SK-N-SH (cell line): ENCODE data around the gene CSRP1. TPM values are rescaled to one million over a fixed set of nuclear protein-coding genes. Genes with fewer than 3 reads are reported as not detected.
A peak's percentile ranks its signal among the peaks of the same experiment; 100 is the strongest.

Experiments
- CTCF ChIA-PET: fragments of 300-600, 350-600 bp; formaldehyde crosslinking; extraction: SDS; loops from one replicate; lab custom pipeline; 2021; lab: Yijun Ruan, JAX
- POLR2A ChIA-PET: fragments of 350-600 bp; sonication (Branson Sonifier 250); formaldehyde crosslinking; extraction: SDS; loops from one replicate; lab custom pipeline; 2020; ENCODE audit warnings: antibody characterized with exemption, inconsistent platforms; lab: Yijun Ruan, JAX
- DNase-seq: peaks from one replicate; pipeline ENCODE4 v3.0.0; 2012
- H2AFZ ChIP-seq: fragments of 200-600 bp; sonication (generic); 2 replicates; pipeline ENCODE4 v1.8.1; 2016; ENCODE audit warnings: antibody characterized with exemption, mild to moderate bottlenecking, low read depth
- H3F3A ChIP-seq: fragments of 200-600 bp; sonication (generic); replicated peaks from 2 replicates; pipeline ENCODE3; 2016; ENCODE audit warnings: antibody characterized with exemption, mild to moderate bottlenecking; ENCODE audit not compliant: insufficient read depth
- H3K27ac ChIP-seq, 2 experiments: fragments of 200-500 bp in 1 of 2; fragments of 200-600 bp in 1 of 2; sonication (Bioruptor generic) in 1 of 2; sonication (generic), shearing (Covaris generic) in 1 of 2; 2 replicates each; pipeline versions ENCODE4 v1.5.1 to v1.6.1; 2014 to 2016; ENCODE audit warnings: low read depth in 2 of 2, inconsistent platforms in 1 of 2, low read length in 1 of 2, mild to moderate bottlenecking in 1 of 2, mixed read lengths in 1 of 2
- H3K27me3 ChIP-seq: fragments of 200-600 bp; sonication (generic), shearing (Covaris generic); 2 replicates; pipeline ENCODE4 v1.6.1; 2016; ENCODE audit warnings: mixed run types; ENCODE audit not compliant: insufficient read depth
- H3K36me3 ChIP-seq, 2 experiments: fragments of 200-500 bp in 1 of 2; fragments of 200-600 bp in 1 of 2; sonication (Bioruptor generic) in 1 of 2; sonication (generic) in 1 of 2; replicated peaks in 1 of 2; 2 replicates each; pipeline versions ENCODE3 to v1.5.1; 2014 to 2016; ENCODE audit warnings: low read length in 1 of 2, mild to moderate bottlenecking in 1 of 2; ENCODE audit not compliant: insufficient read depth in 2 of 2, control insufficient read depth in 1 of 2
- H3K4me1 ChIP-seq, 2 experiments: fragments of 200-500 bp in 1 of 2; fragments of 200-600 bp in 1 of 2; sonication (Bioruptor generic) in 1 of 2; sonication (generic), shearing (Covaris generic) in 1 of 2; 2 replicates each; pipeline versions ENCODE4 v1.5.1 to v1.6.1; 2014 to 2016; ENCODE audit warnings: low read depth in 1 of 2, low read length in 1 of 2, mixed run types in 1 of 2; ENCODE audit not compliant: insufficient read depth in 2 of 2, control insufficient read depth in 1 of 2
- H3K4me2 ChIP-seq: fragments of 200-600 bp; sonication (generic), shearing (Covaris generic); 2 replicates; pipeline ENCODE4 v1.6.1; 2017; ENCODE audit warnings: mixed run types
- H3K4me3 ChIP-seq, 2 experiments: fragments of 200-500 bp in 1 of 2; fragments of 200-600 bp in 1 of 2; sonication (Bioruptor generic) in 1 of 2; sonication (generic), shearing (Covaris generic) in 1 of 2; 2 replicates each; pipeline versions ENCODE4 v1.5.1 to v1.8.1; 2014 to 2016; ENCODE audit warnings: low read depth in 2 of 2, inconsistent platforms in 1 of 2, low read length in 1 of 2, mild to moderate bottlenecking in 1 of 2, mixed read lengths in 1 of 2, moderate library complexity in 1 of 2
- H3K79me2 ChIP-seq: fragments of 200-600 bp; sonication (generic); 2 replicates; pipeline ENCODE4 v1.8.1; 2017; ENCODE audit warnings: mild to moderate bottlenecking; ENCODE audit not compliant: insufficient read depth
- H3K9ac ChIP-seq: fragments of 200-600 bp; sonication (generic); 2 replicates; pipeline ENCODE4 v1.6.1; 2017; ENCODE audit warnings: mixed run types
- H3K9me2 ChIP-seq: fragments of 200-600 bp; sonication (generic); 2 replicates; pipeline ENCODE4 v1.6.1; 2017; ENCODE audit warnings: mixed run types
- H3K9me3 ChIP-seq: fragments of 200-600 bp; sonication (generic); 2 replicates; pipeline ENCODE4 v1.6.1; 2017; ENCODE audit warnings: mixed run types, mild to moderate bottlenecking, moderate library complexity
- H4K20me1 ChIP-seq: fragments of 200-600 bp; sonication (generic); 2 replicates; pipeline ENCODE4 v1.6.1; 2017; ENCODE audit warnings: mild to moderate bottlenecking, mixed run types; ENCODE audit not compliant: insufficient read depth
- EZH2phosphoT487 ChIP-seq: fragments of 200-600 bp; sonication (generic); IDR thresholded peaks from 2 replicates; pipeline ENCODE4 v1.6.1; 2017; ENCODE audit warnings: low read depth, mixed run types, mild to moderate bottlenecking, antibody characterized with exemption, moderate library complexity, borderline replicate concordance
- FOXJ3 ChIP-seq: sonication (generic); formaldehyde crosslinking; IDR thresholded peaks from 2 replicates; pipeline ENCODE4 v1.5.1; 2020; ENCODE audit warnings: mild to moderate bottlenecking, missing genetic modification reagents
- NRF1 ChIP-seq: IDR thresholded peaks from 2 replicates; pipeline ENCODE4 v1.6.1; 2012; ENCODE audit warnings: low read depth, mild to moderate bottlenecking, low read length
- USF1 ChIP-seq: IDR thresholded peaks from 2 replicates; pipeline ENCODE4 v1.4.0; 2012; ENCODE audit warnings: low read depth, borderline replicate concordance
- USF2 ChIP-seq: fragments of 150-350 bp; IDR thresholded peaks from 2 replicates; pipeline ENCODE4 v1.6.1; 2017; ENCODE audit warnings: antibody characterized with exemption, low read length, low read depth, borderline replicate concordance
- WGBS: methylation state at CpG from one replicate; pipeline ENCODE4 v1.1.6; 2017; ENCODE audit warnings: low lambda C conversion rate; 5-methylcytosine and 5-hydroxymethylcytosine counted together
- polyA plus RNA-seq, 3 experiments: library from polyadenylated mRNA; depleted of rRNA; stranded (reverse); fragments of >200 nt; gene quantifications; 2 replicates each; pipeline ENCODE4 v1.2.3, GENCODE V29; 2012
- TF ChIP-seq, protein P1 (sequence below): IDR thresholded peaks from 2 replicates; pipeline ENCODE4 v1.4.0; 2012; ENCODE audit warnings: low read depth, borderline replicate concordance
- TF ChIP-seq, protein P2 (sequence below): IDR thresholded peaks from 2 replicates; pipeline ENCODE4 v1.6.1; 2012; ENCODE audit warnings: mild to moderate bottlenecking, low read depth, low read length, moderate library complexity

Gene CSRP1
- polyA plus RNA-seq, 1 of the 3 experiments (the other 2 are of a cell fraction): 373 TPM

DNA sequence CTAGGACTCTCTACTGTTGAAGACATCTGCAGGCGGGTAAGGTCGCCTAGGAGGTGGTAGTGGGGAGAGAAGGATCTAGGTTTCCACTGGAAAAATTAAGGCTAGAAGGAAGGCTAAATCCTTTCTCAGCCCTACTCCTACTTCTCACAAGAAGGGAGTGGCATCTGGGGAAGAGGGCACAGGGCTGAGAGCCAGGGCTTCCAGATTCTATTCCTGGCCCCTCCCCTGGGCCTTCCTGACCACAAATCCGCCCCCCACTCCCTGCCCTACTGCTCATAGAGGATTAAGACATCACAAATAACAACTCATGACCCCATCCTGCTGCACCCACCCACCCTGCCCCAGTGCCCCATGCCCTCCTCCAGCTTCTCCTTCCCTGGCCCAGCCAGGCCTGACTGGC, 40.4 kb downstream of the CSRP1 start:
- peaks cover 47% of the 10 kb centered on the region for H3K79me2 ChIP-seq
- H3K36me3 ChIP-seq: peaks cover 13 to 21% of the 10 kb centered on the region in 2 experiments
- WGBS: 97% methylated on average over 3 of the region's 3 CpGs
- peak overlapping the region; percentile 11 to 13; a peak in 1 of 4 replicates for H3K27ac ChIP-seq
- H3K4me3 ChIP-seq: peak overlapping the region; percentile 77 to 82
- peak overlapping the region; percentile 89; the same call in 1 of the 2 replicates for H3K9ac ChIP-seq
- H3K4me1 ChIP-seq: peaks cover 24 to 31% of the 10 kb centered on the region in 2 experiments; a peak in 3 of 4 replicates
- CTCF ChIA-PET: interaction anchor here (0.8 to 7.3 kb wide), 6 partner anchors 11 to 46 kb away, joined by 3 to 63 read pairs (median 18); no protein-coding TSS in a partner anchor
- H3F3A ChIP-seq: peaks cover 30% of the 10 kb centered on the region
- H4K20me1 ChIP-seq: peaks cover 32% of the 10 kb centered on the region
- H2AFZ ChIP-seq: no peak overlapping the region
- no peaks in the 10 kb centered on the region for H3K9me3 ChIP-seq
- H3K9me2 ChIP-seq: no peaks in the 10 kb centered on the region
- TF ChIP-seq USF2 (no peak), NRF1 (no peak), EZH2phosphoT487 (no peak), USF1 (no peak)
- DNase-seq: no peak
- no peaks in the 10 kb centered on the region for H3K27me3 ChIP-seq
- peak overlapping the region; percentile 97 for H3K4me2 ChIP-seq
- POLR2A ChIA-PET: no interaction called here

DNA sequence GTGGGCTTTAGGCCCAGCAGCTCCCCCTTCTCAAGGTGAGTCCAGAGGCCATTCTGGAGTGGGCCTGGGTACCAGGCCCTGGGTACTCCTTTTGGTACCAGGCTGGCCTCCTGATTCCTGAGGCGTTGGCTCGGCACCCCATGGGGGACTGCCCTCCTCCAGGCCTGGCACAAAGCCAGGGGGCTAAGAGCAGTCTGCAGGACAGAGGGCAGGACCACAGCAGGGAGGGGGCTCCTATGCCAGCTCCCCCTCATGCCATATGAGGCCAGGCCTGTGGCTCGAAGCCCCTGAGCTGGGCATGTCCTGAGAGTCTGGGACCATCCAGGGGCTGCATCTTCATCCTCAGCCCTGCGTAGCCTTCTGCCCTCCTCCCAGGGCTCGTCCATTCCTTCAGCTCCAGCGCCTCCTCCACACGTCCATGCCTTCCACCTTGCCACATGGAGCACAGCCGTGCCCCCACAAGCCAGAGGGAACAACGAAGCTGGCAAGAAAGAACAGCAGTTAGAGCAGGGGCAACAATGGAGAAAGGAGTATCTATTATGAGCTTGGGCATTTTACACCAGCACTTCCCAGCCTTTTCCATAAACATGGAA, 41.1 kb downstream of the CSRP1 start:
- Histone ChIP-seq H3K4me2 (peak overlapping the region; percentile 97), H3K9me3 (no peaks in the 10 kb centered on the region), H3K27ac (0 out of 4 replicates have a peak overlapping the region, but pooled peaks of 1 of the 2 experiments have one; percentile 11), H3K27me3 (no peaks in the 10 kb centered on the region), H4K20me1 (peaks cover 32% of the 10 kb centered on the region), H3K9me2 (no peaks in the 10 kb centered on the region), H2AFZ (no peak overlapping the region), H3K36me3 (peaks cover 13 to 21% of the 10 kb centered on the region in 2 experiments), H3K4me3 (peak overlapping the region; percentile 77 to 82; a peak in 3 of 4 replicates), H3K79me2 (peaks cover 47% of the 10 kb centered on the region), H3K4me1 (peaks cover 29 to 35% of the 10 kb centered on the region in 2 experiments; a peak in 3 of 4 replicates), H3F3A (peaks cover 35% of the 10 kb centered on the region), H3K9ac (peak overlapping the region; percentile 32; the same call in 1 of the 2 replicates)
- CTCF ChIA-PET: interaction anchor here (0.8 to 5.5 kb wide), 5 partner anchors 10 to 46 kb away, joined by 3 to 46 read pairs (median 13); no protein-coding TSS in a partner anchor
- no peak for DNase-seq
- WGBS: 96% methylated on average over 9 of the region's 9 CpGs
- TF ChIP-seq, protein P1, sequence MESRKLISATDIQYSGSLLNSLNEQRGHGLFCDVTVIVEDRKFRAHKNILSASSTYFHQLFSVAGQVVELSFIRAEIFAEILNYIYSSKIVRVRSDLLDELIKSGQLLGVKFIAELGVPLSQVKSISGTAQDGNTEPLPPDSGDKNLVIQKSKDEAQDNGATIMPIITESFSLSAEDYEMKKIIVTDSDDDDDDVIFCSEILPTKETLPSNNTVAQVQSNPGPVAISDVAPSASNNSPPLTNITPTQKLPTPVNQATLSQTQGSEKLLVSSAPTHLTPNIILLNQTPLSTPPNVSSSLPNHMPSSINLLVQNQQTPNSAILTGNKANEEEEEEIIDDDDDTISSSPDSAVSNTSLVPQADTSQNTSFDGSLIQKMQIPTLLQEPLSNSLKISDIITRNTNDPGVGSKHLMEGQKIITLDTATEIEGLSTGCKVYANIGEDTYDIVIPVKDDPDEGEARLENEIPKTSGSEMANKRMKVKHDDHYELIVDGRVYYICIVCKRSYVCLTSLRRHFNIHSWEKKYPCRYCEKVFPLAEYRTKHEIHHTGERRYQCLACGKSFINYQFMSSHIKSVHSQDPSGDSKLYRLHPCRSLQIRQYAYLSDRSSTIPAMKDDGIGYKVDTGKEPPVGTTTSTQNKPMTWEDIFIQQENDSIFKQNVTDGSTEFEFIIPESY: no peak
- TF ChIP-seq, protein P2, sequence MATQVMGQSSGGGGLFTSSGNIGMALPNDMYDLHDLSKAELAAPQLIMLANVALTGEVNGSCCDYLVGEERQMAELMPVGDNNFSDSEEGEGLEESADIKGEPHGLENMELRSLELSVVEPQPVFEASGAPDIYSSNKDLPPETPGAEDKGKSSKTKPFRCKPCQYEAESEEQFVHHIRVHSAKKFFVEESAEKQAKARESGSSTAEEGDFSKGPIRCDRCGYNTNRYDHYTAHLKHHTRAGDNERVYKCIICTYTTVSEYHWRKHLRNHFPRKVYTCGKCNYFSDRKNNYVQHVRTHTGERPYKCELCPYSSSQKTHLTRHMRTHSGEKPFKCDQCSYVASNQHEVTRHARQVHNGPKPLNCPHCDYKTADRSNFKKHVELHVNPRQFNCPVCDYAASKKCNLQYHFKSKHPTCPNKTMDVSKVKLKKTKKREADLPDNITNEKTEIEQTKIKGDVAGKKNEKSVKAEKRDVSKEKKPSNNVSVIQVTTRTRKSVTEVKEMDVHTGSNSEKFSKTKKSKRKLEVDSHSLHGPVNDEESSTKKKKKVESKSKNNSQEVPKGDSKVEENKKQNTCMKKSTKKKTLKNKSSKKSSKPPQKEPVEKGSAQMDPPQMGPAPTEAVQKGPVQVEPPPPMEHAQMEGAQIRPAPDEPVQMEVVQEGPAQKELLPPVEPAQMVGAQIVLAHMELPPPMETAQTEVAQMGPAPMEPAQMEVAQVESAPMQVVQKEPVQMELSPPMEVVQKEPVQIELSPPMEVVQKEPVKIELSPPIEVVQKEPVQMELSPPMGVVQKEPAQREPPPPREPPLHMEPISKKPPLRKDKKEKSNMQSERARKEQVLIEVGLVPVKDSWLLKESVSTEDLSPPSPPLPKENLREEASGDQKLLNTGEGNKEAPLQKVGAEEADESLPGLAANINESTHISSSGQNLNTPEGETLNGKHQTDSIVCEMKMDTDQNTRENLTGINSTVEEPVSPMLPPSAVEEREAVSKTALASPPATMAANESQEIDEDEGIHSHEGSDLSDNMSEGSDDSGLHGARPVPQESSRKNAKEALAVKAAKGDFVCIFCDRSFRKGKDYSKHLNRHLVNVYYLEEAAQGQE: no peak
- TF ChIP-seq EZH2phosphoT487 (no peak), FOXJ3 (no peak)
- TF ChIP-seq, all 33 proteins: peak for 0
- POLR2A ChIA-PET: no interaction called here
